ENCODE results near the gene ZNF697. TPM values are rescaled to one million over a fixed set of nuclear protein-coding genes. Genes with fewer than 3 reads are reported as not detected.

ZNF697 gene
- total RNA-seq, 2 donors from 2014 or later: 12.0 to 14.8 TPM

GRCh38 chr1:119662034-119662437 lies 14.0 kb upstream of the ZNF697 start:
- TF ChIP-seq CTCF (conservative IDR thresholded peaks at IDR 0.05): no peak
- H3K27ac Mint-ChIP-seq: no peak overlapping the region

GRCh38 chr1:119660253-119661083 lies 12.4 kb upstream of the ZNF697 start:
- Histone ChIP-seq H3K9me3 (ENCODE audit: control insufficient read depth, low read length) (no peaks in the 10 kb centered on the region), H3K4me3 (ENCODE audit: low read length) (no peak overlapping the region), H3K27me3 (ENCODE audit: control insufficient read depth, insufficient read depth, low read length, poor library complexity, severe bottlenecking) (no peaks in the 10 kb centered on the region), H3K27ac (ENCODE audit: low read depth, low read length) (no peak overlapping the region), H3K4me1 (ENCODE audit: control insufficient read depth, insufficient read depth, low read length) (peaks cover 2% of the 10 kb centered on the region), H3K9ac (ENCODE audit: extremely low read depth, low read length, poor library complexity, severe bottlenecking) (no peak overlapping the region), H3K36me3 (ENCODE audit: control insufficient read depth, insufficient read depth, low read length) (no peaks in the 10 kb centered on the region)
- TF ChIP-seq CTCF (conservative IDR thresholded peaks at IDR 0.05): no peak
- WGBS, 2 experiments (ENCODE audit: insufficient coverage in 1 of 2, insufficient read length in 1 of 2): 79 to 80% methylated on average over 4 to 5 of the region's 5 CpGs
- H3K27me3 Mint-ChIP-seq (ENCODE audit: insufficient read depth): no peaks in the 10 kb centered on the region
- no peaks in the 10 kb centered on the region for H3K9me3 Mint-ChIP-seq
- peaks cover 34% of the 10 kb centered on the region for H3K4me1 Mint-ChIP-seq
- no peaks in the 10 kb centered on the region for H3K36me3 Mint-ChIP-seq (ENCODE audit: low read depth)
- no peak for DNase-seq
- no peak overlapping the region for H3K27ac Mint-ChIP-seq
- H3K4me3 Mint-ChIP-seq: no peak overlapping the region

More at GRCh38 chr1:119662034-119662437, 14.0 kb upstream of the ZNF697 start:
- Mint-ChIP-seq H3K9me3 (no peaks in the 10 kb centered on the region), H3K4me1 (peaks cover 28% of the 10 kb centered on the region), H3K27me3 (ENCODE audit: insufficient read depth) (no peaks in the 10 kb centered on the region), H3K36me3 (ENCODE audit: low read depth) (no peaks in the 10 kb centered on the region), H3K4me3 (no peak overlapping the region)
- Histone ChIP-seq H3K27me3 (ENCODE audit: control insufficient read depth, insufficient read depth, low read length, poor library complexity, severe bottlenecking) (no peaks in the 10 kb centered on the region), H3K9me3 (ENCODE audit: control insufficient read depth, low read length) (no peaks in the 10 kb centered on the region), H3K36me3 (ENCODE audit: control insufficient read depth, insufficient read depth, low read length) (no peaks in the 10 kb centered on the region), H3K4me3 (ENCODE audit: low read length) (no peak overlapping the region), H3K9ac (ENCODE audit: extremely low read depth, low read length, poor library complexity, severe bottlenecking) (no peak overlapping the region), H3K4me1 (ENCODE audit: control insufficient read depth, insufficient read depth, low read length) (no peaks in the 10 kb centered on the region), H3K27ac (ENCODE audit: low read depth, low read length) (no peak overlapping the region)
- 57 to 65% methylated on average over 3 of the region's 3 CpGs for WGBS, 2 experiments (ENCODE audit: insufficient coverage in 1 of 2, insufficient read length in 1 of 2)
- no peak for DNase-seq

GRCh38 chr1:119659628-119660027 lies 11.6 kb upstream of the ZNF697 start:
- Histone ChIP-seq H3K36me3 (ENCODE audit: control insufficient read depth, insufficient read depth, low read length) (no peaks in the 10 kb centered on the region), H3K4me1 (ENCODE audit: control insufficient read depth, insufficient read depth, low read length) (peaks cover 5% of the 10 kb centered on the region), H3K4me3 (ENCODE audit: low read length) (no peak overlapping the region), H3K27ac (ENCODE audit: low read depth, low read length) (no peak overlapping the region), H3K27me3 (ENCODE audit: control insufficient read depth, insufficient read depth, low read length, poor library complexity, severe bottlenecking) (no peaks in the 10 kb centered on the region), H3K9me3 (ENCODE audit: control insufficient read depth, low read length) (no peaks in the 10 kb centered on the region), H3K9ac (ENCODE audit: extremely low read depth, low read length, poor library complexity, severe bottlenecking) (no peak overlapping the region)
- Mint-ChIP-seq H3K4me1 (peaks cover 37% of the 10 kb centered on the region), H3K4me3 (no peak overlapping the region), H3K27ac (peak overlapping the region; percentile 4), H3K9me3 (no peaks in the 10 kb centered on the region), H3K36me3 (ENCODE audit: low read depth) (no peaks in the 10 kb centered on the region), H3K27me3 (ENCODE audit: insufficient read depth) (no peaks in the 10 kb centered on the region)
- WGBS, 2 experiments (ENCODE audit: insufficient coverage in 1 of 2, insufficient read length in 1 of 2): 41 to 55% methylated on average over 3 of the region's 3 CpGs
- no peak for TF ChIP-seq CTCF (conservative IDR thresholded peaks at IDR 0.05)
- no peak for DNase-seq

All from endodermal cell (in vitro differentiated cells).